ENCODE results near the gene HCST. TPM values are rescaled to one million over a fixed set of nuclear protein-coding genes. Genes with fewer than 3 reads are reported as not detected.
A peak's percentile ranks its signal among the peaks of the same experiment; 100 is the strongest.
"Not testable (repeated sequence)": the region's sequence is repeated elsewhere in the genome, so short reads cannot be mapped to it uniquely, and the experiment has no call there.

HCST gene
- total and polyA plus RNA-seq, 4 experiments from 2014 or later = 66.2 to 684 (median 321) TPM

GRCh38 chr19:35869327-35870123, 32.8 kb upstream of the HCST start:
- intact Hi-C loops (cut with micrococcal nuclease) = no loop called here
- H3K27me3 ChIP-seq (ENCODE audit: insufficient read depth, low read length) = peaks cover 4% of the 10 kb centered on the region
- no peaks in the 10 kb centered on the region for H3K9me3 Mint-ChIP-seq
- POLR2A ChIA-PET (ENCODE audit: partially characterized antibody) = interaction anchor here (0.9 to 1.2 kb wide), 4 partner anchors 12 to 60 kb away, joined by 3 to 4 read pairs (median 3); no protein-coding TSS in a partner anchor
- H3K4me1 Mint-ChIP-seq = peaks cover 10 to 25% (median 13%) of the 10 kb centered on the region in 4 donors
- H3K36me3 ChIP-seq (ENCODE audit: insufficient read depth, low read length) = no peaks in the 10 kb centered on the region
- peak overlapping the region in 5 of 7 donors; percentile 73 to 77 (median 74) for H3K27ac Mint-ChIP-seq
- peak overlapping the region in 1 of 2 donors; percentile 24 for H3K4me3 ChIP-seq (ENCODE audit: low read length in 2 of 2)
- no peaks in the 10 kb centered on the region for H3K9me3 ChIP-seq (ENCODE audit: control insufficient read depth in 1 of 2, low read length in 2 of 2)
- no peak overlapping the region for H3K27ac ChIP-seq (ENCODE audit: low read depth, low read length)
- CTCF ChIA-PET (ENCODE audit: partially characterized antibody) = interaction anchor here (0.9 kb wide), 1 partner anchor 61 kb away, joined by 3 read pairs; no protein-coding TSS in a partner anchor
- no peaks in the 10 kb centered on the region for H3K36me3 Mint-ChIP-seq
- H3K4me1 ChIP-seq (ENCODE audit: insufficient read depth, low read length) = peaks cover 24% of the 10 kb centered on the region
- peak; percentile 74 to 88 (median 81) for DNase-seq
- peaks cover 22 to 41% of the 10 kb centered on the region in 2 donors for H3K27me3 Mint-ChIP-seq
- H3K4me3 Mint-ChIP-seq = peak overlapping the region; percentile 66 to 89 (median 74)

GRCh38 chr19:35870124-35870736, 32.1 kb upstream of the HCST start:
- H3K9me3 Mint-ChIP-seq; H3K36me3 Mint-ChIP-seq; DNase-seq; H3K27ac ChIP-seq (ENCODE audit: low read depth, low read length); H3K36me3 ChIP-seq (ENCODE audit: insufficient read depth, low read length); H3K9me3 ChIP-seq (ENCODE audit: control insufficient read depth in 1 of 2, low read length in 2 of 2); H3K27me3 ChIP-seq (ENCODE audit: insufficient read depth, low read length); intact Hi-C loops (cut with micrococcal nuclease): not testable (repeated sequence)
- Mint-ChIP-seq H3K27ac (peak overlapping the region in 2 of 7 donors; percentile 73 to 74), H3K27me3 (peaks cover 20 to 39% of the 10 kb centered on the region in 2 donors), H3K4me3 (peak overlapping the region; percentile 64 to 89 (median 74)), H3K4me1 (peaks cover 10 to 25% (median 13%) of the 10 kb centered on the region in 4 donors)
- Histone ChIP-seq H3K4me3 (ENCODE audit: low read length in 2 of 2) (peak overlapping the region in 1 of 2 donors; percentile 24), H3K4me1 (ENCODE audit: insufficient read depth, low read length) (peaks cover 24% of the 10 kb centered on the region)
- ChIA-PET CTCF (ENCODE audit: partially characterized antibody) (interaction anchor here (0.9 kb wide), 1 partner anchor 61 kb away, joined by 3 read pairs; no protein-coding TSS in a partner anchor), POLR2A (ENCODE audit: partially characterized antibody) (interaction anchor here (1.0 to 1.1 kb wide), 2 partner anchors 11 to 33 kb away, joined by 3 to 4 read pairs; no protein-coding TSS in a partner anchor)

GRCh38 chr19:35870798-35871197, 31.5 kb upstream of the HCST start:
- H3K27ac Mint-ChIP-seq = no peak overlapping the region
- H3K27me3 Mint-ChIP-seq = peaks cover 19 to 34% of the 10 kb centered on the region in 2 donors
- Histone ChIP-seq H3K9me3 (ENCODE audit: control insufficient read depth in 1 of 2, low read length in 2 of 2) (no peaks in the 10 kb centered on the region), H3K4me1 (ENCODE audit: insufficient read depth, low read length) (peaks cover 24% of the 10 kb centered on the region), H3K36me3 (ENCODE audit: insufficient read depth, low read length) (no peaks in the 10 kb centered on the region), H3K27ac (ENCODE audit: low read depth, low read length) (no peak overlapping the region), H3K4me3 (ENCODE audit: low read length in 2 of 2) (no peak overlapping the region), H3K27me3 (ENCODE audit: insufficient read depth, low read length) (peaks cover 4% of the 10 kb centered on the region)
- DNase-seq = no peak
- intact Hi-C loops (cut with micrococcal nuclease) = no loop called here
- H3K4me3 Mint-ChIP-seq = peak overlapping the region in 2 of 8 donors; percentile 8 to 81
- H3K4me1 Mint-ChIP-seq = peaks cover 10 to 25% (median 13%) of the 10 kb centered on the region in 4 donors
- H3K9me3 Mint-ChIP-seq = no peaks in the 10 kb centered on the region
- ChIA-PET POLR2A (ENCODE audit: partially characterized antibody) (no interaction called here), CTCF (ENCODE audit: partially characterized antibody) (no interaction called here)
- H3K36me3 Mint-ChIP-seq = no peaks in the 10 kb centered on the region

- Mint-ChIP-seq H3K36me3 (no peaks in the 10 kb centered on the region), H3K9me3 (no peaks in the 10 kb centered on the region), H3K27me3 (peaks cover 22 to 37% of the 10 kb centered on the region in 2 donors), H3K4me3 (peak overlapping the region in 1 of 8 donors; percentile 41), H3K27ac (no peak overlapping the region), H3K4me1 (peaks cover 10 to 25% (median 13%) of the 10 kb centered on the region in 4 donors)
- DNase-seq = no peak
- Histone ChIP-seq H3K4me3 (ENCODE audit: low read length in 2 of 2) (no peak overlapping the region), H3K27ac (ENCODE audit: low read depth, low read length) (no peak overlapping the region), H3K27me3 (ENCODE audit: insufficient read depth, low read length) (peaks cover 4% of the 10 kb centered on the region), H3K4me1 (ENCODE audit: insufficient read depth, low read length) (peaks cover 24% of the 10 kb centered on the region), H3K36me3 (ENCODE audit: insufficient read depth, low read length) (no peaks in the 10 kb centered on the region), H3K9me3 (ENCODE audit: control insufficient read depth in 1 of 2, low read length in 2 of 2) (no peaks in the 10 kb centered on the region)
- intact Hi-C loops (cut with micrococcal nuclease) = no loop called here
- ChIA-PET CTCF (ENCODE audit: partially characterized antibody) (no interaction called here), POLR2A (ENCODE audit: partially characterized antibody) (no interaction called here)
Measured at GRCh38 chr19:35871611-35872010, 30.7 kb upstream of the HCST start.

- DNase-seq = no peak
- H3K4me3 ChIP-seq (ENCODE audit: low read length in 2 of 2) = no peak overlapping the region
- H3K4me3 Mint-ChIP-seq = no peak overlapping the region
- H3K9me3 Mint-ChIP-seq = no peaks in the 10 kb centered on the region
- H3K27ac Mint-ChIP-seq = no peak overlapping the region
- H3K4me1 ChIP-seq (ENCODE audit: insufficient read depth, low read length) = peaks cover 24% of the 10 kb centered on the region
- H3K27me3 Mint-ChIP-seq = peaks cover 22 to 37% of the 10 kb centered on the region in 2 donors
- peaks cover 10 to 25% (median 13%) of the 10 kb centered on the region in 4 donors for H3K4me1 Mint-ChIP-seq
- POLR2A ChIA-PET (ENCODE audit: partially characterized antibody) = no interaction called here
- H3K9me3 ChIP-seq (ENCODE audit: control insufficient read depth in 1 of 2, low read length in 2 of 2) = no peaks in the 10 kb centered on the region
- H3K36me3 ChIP-seq (ENCODE audit: insufficient read depth, low read length) = no peaks in the 10 kb centered on the region
- H3K27ac ChIP-seq (ENCODE audit: low read depth, low read length) = no peak overlapping the region
- intact Hi-C loops (cut with micrococcal nuclease) = no loop called here
- no peaks in the 10 kb centered on the region for H3K36me3 Mint-ChIP-seq
- CTCF ChIA-PET (ENCODE audit: partially characterized antibody) = no interaction called here
- peaks cover 4% of the 10 kb centered on the region for H3K27me3 ChIP-seq (ENCODE audit: insufficient read depth, low read length)
Measured at GRCh38 chr19:35872180-35872579, 30.1 kb upstream of the HCST start.

DNA sequence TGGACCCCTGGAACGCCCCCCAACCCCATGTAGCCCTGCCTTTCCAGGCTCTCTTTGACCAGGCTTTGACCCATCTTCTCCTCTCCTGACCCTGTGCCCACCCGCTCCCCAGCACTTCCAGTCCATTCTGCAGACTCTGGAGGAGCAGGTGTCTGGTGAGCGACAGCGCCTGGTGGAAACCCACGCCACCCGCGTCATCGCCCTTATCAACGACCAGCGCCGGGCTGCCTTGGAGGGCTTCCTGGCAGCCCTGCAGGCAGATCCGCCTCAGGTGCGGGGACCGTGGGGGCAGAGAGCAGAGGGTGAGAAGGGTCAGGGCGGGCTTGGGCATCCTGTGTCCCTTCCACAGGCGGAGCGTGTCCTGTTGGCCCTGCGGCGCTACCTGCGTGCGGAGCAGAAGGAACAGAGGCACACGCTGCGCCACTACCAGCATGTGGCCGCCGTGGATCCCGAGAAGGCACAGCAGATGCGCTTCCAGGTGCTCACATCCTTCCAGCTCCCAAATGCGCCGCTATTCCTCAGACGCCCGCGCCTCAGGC, 27.9 kb upstream of the HCST start:
- H3K27ac Mint-ChIP-seq = no peak overlapping the region
- Histone ChIP-seq H3K4me1 (ENCODE audit: insufficient read depth, low read length) (peaks cover 12% of the 10 kb centered on the region), H3K4me3 (ENCODE audit: low read length in 2 of 2) (no peak overlapping the region), H3K27ac (ENCODE audit: low read depth, low read length) (no peak overlapping the region), H3K9me3 (ENCODE audit: control insufficient read depth in 1 of 2, low read length in 2 of 2) (no peaks in the 10 kb centered on the region), H3K27me3 (ENCODE audit: insufficient read depth, low read length) (peaks cover 11% of the 10 kb centered on the region), H3K36me3 (ENCODE audit: insufficient read depth, low read length) (no peaks in the 10 kb centered on the region)
- no peaks in the 10 kb centered on the region for H3K9me3 Mint-ChIP-seq
- H3K27me3 Mint-ChIP-seq = peaks cover 21 to 33% of the 10 kb centered on the region in 2 donors
- ChIA-PET POLR2A (ENCODE audit: partially characterized antibody) (no interaction called here), CTCF (ENCODE audit: partially characterized antibody) (no interaction called here)
- peaks cover 7 to 10% (median 8%) of the 10 kb centered on the region in 4 donors for H3K4me1 Mint-ChIP-seq
- H3K4me3 Mint-ChIP-seq = no peak overlapping the region
- intact Hi-C loops (cut with micrococcal nuclease) = no loop called here
- no peaks in the 10 kb centered on the region for H3K36me3 Mint-ChIP-seq
- DNase-seq = no peak

DNA sequence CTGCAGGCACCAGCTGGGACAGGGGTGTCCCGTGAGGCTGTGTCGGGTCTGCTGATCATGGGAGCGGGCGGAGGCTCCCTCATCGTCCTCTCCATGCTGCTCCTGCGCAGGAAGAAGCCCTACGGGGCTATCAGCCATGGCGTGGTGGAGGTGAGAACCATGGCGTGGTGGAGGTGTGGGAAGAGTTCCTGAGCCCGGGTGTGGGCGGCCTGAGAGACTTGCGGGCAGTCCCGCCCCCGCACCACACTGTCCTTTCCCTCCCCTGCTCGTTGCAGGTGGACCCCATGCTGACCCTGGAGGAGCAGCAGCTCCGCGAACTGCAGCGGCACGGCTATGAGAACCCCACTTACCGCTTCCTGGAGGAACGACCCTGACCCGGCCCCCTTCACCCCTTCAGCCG, 23.3 kb upstream of the HCST start:
- Histone ChIP-seq H3K27me3 (ENCODE audit: insufficient read depth, low read length) (peaks cover 14% of the 10 kb centered on the region), H3K27ac (ENCODE audit: low read depth, low read length) (no peak overlapping the region), H3K4me3 (ENCODE audit: low read length in 2 of 2) (no peak overlapping the region), H3K9me3 (ENCODE audit: control insufficient read depth in 1 of 2, low read length in 2 of 2) (no peaks in the 10 kb centered on the region), H3K36me3 (ENCODE audit: insufficient read depth, low read length) (no peaks in the 10 kb centered on the region), H3K4me1 (ENCODE audit: insufficient read depth, low read length) (peaks cover 13% of the 10 kb centered on the region)
- DNase-seq = no peak
- Mint-ChIP-seq H3K27me3 (peaks cover 12 to 22% of the 10 kb centered on the region in 2 donors), H3K9me3 (no peaks in the 10 kb centered on the region), H3K4me1 (peaks cover 7 to 14% (median 9%) of the 10 kb centered on the region in 4 donors), H3K27ac (no peak overlapping the region), H3K36me3 (peaks cover 0 to 4% of the 10 kb centered on the region in 2 donors), H3K4me3 (no peak overlapping the region)
- intact Hi-C loops (cut with micrococcal nuclease) = no loop called here
- CTCF ChIA-PET (ENCODE audit: partially characterized antibody) = interaction anchor here (1.5 to 5.7 kb wide), 2 partner anchors 53 to 186 kb away, joined by 4 to 125 read pairs; no protein-coding TSS in a partner anchor
- POLR2A ChIA-PET (ENCODE audit: partially characterized antibody) = no interaction called here
